T47D (cell line): Measurements from ENCODE around the gene OR8B4.
"Not testable (repeated sequence)": the region's sequence is repeated elsewhere in the genome, so short reads cannot be mapped to it uniquely, and the experiment has no call there.

Experiments used
- DNase-seq, 2 experiments: peaks; one replicate each; pipeline versions ENCODE4 v3.0.0 to v3.0.0-alpha.2; 2011 to 2012; ENCODE audit warnings: low read depth in 1 of 2, low spot score in 1 of 2
- JUND ChIP-seq: IDR thresholded peaks from 2 replicates; pipeline ENCODE4 v1.6.1; 2012; ENCODE audit warnings: low read depth
- in situ Hi-C: cut with HindIII; loops from 2 replicates; pipeline ENCODE4 v1.10.0; 2016; ENCODE audit warnings: low sequenced_read_pairs, low pct_unique_long_range_greater_than_20kb

Gene OR8B4

GRCh38 chr11:124442847-124443246 is 18.2 kb upstream of the OR8B4 start:
- in situ Hi-C loops: no loop called here
- DNase-seq: no peak
- TF ChIP-seq JUND: no peak

GRCh38 chr11:124442442-124442841 is 17.8 kb upstream of the OR8B4 start:
- DNase-seq: no peak
- in situ Hi-C loops: no loop called here
- TF ChIP-seq JUND: no peak

DNA sequence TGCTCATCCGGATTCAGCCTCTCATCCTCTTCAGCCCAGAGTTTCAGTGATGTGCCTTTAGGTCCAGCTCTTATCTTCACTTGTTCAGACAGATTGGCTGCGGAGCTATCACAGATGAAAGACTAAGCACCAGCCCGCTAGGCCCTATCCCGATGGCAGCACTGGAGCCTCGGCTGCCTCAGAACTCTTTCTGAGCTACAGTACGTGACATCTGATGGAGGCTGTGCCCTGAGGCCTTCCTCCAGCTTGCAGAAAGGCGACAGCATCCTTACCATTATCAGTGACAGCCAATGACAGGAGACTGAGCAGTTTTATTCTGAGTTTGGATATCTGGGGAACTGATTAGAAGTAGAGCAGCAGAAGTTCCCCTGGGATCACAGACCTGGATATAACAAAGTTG is 16.8 kb upstream of the OR8B4 start:
- in situ Hi-C loops: no loop called here
- DNase-seq: no peak
- no peak for TF ChIP-seq JUND

- TF ChIP-seq JUND: no peak
- no peak for DNase-seq
- in situ Hi-C loops: no loop called here
Measured at GRCh38 chr11:124441081-124441480, 16.4 kb upstream of the OR8B4 start.

DNA sequence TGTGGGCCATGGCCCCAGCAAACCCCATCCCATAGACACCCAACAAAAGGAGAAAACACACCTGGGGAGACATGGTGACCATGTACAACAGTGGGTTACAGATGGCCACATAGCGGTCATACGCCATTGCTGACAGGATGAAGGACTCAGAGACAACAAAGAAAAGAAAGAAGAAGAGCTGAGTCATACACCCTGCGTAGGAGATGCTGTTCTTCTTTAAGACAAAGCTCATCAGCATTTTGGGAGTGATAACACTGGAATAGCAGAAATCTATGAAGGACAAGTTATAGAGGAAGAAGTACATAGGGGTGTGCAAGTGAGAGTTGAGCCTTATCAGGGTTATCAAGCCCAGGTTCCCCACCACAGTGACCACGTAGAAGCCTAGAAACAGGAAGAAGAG is 15.9 kb upstream of the OR8B4 start:
- in situ Hi-C loops: no loop called here

DNA sequence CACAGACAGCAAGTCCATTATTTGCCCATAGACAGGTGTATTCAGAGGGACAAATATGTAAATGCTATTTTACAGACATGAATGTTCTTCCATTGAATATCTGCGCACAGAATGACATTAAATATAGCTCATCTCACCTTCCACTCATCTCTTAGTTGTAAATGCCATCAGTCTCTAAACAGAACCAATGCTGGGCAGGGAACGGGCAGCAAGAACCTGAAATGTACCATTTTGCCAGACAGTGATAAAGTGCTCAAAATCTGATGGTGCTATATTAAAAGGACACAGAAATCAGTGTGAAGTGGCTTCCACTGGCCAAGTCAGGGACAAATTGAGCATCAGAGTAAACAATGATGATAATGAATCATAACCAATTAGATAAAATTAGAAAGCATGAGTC is 10.0 kb upstream of the OR8B4 start:
- TF ChIP-seq JUND: no peak
- in situ Hi-C loops: no loop called here
- no peak for DNase-seq

More for the DNA sequence above, 15.9 kb upstream of the OR8B4 start:
- no peak for TF ChIP-seq JUND
- no peak for DNase-seq

GRCh38 chr11:124429599-124429998 is 4.9 kb upstream of the OR8B4 start:
- in situ Hi-C loops: no loop called here
- DNase-seq: no peak
- no peak for TF ChIP-seq JUND

GRCh38 chr11:124421043-124421442 is 3.6 kb downstream of the OR8B4 start:
- no peak for DNase-seq
- no peak for TF ChIP-seq JUND
- in situ Hi-C loops: no loop called here

DNA sequence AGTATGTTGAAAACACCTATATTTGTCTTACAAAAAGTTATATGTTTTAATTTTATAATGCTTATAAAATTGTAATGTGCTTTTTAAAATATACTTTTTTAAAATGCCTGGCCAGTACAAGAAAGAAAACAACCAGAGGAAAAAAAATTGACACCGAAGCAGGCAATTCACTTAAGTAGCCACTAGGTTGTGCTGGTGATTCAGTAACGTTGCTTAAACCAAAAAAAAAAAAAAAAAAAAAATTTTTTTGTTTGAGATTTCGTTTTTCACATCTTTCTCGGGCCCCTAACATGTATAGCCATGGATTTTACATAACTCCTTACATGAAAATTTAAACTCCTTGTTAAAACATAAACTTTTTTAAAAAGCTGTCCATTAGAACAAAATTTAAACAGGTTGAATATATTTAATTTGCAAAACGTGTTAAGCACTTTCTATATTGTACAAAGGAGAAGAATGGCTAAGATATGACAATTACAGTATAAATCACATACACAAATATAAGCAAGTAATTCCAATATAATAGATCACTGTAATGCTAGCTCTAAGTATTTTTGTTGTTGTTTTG is 9.2 kb downstream of the OR8B4 start:
- TF ChIP-seq JUND: no peak
- in situ Hi-C loops: no loop called here
- DNase-seq: peak; percentile 50 to 66

GRCh38 chr11:124409906-124410305 is 14.8 kb downstream of the OR8B4 start:
- in situ Hi-C loops: no loop called here

DNA sequence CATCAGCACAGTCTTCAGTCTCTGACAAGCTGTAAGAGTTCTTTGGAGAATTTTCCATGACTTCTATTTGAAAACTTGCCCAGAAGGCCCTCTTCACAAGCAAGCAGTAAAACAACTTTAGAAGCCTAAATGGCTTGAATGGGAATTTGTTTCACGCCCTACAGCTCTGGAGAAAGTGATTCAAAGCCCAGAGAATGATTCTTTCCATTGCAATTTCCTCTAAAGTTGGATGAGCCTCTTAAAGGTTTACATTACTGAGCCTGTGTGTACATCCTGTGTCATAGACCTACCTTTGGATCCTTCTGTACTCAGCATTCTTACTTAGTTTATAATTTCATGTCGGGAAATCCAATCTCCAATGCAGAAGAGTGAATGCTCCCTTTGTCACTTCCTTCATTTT is 19.1 kb downstream of the OR8B4 start:
- no peak for DNase-seq
- in situ Hi-C loops: no loop called here
- no peak for TF ChIP-seq JUND

More at GRCh38 chr11:124409906-124410305, 14.8 kb downstream of the OR8B4 start:
- no peak for DNase-seq
- TF ChIP-seq JUND: no peak

DNA sequence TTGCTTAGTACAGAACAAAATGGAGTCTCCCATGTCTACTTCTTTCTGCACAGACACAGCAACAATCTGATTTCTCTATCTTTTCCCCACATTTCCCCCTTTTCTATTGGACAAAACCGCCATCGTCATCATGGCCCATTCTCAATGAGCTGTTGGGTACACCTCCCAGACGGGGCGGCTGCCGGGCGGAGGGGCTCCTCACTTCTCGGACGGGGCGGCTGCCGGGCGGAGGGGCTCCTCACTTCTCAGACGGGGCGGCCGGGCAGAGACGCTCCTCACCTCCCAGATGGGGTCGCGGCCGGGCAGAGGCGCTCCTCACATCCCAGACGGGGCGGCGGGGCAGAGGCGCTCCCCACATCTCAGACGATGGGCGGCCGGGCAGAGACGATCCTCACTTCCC is 21.5 kb downstream of the OR8B4 start:
- in situ Hi-C loops, DNase-seq: not testable (repeated sequence)

- in situ Hi-C loops: no loop called here
- DNase-seq: peak; percentile 67 to 89
- TF ChIP-seq JUND: no peak
Measured at GRCh38 chr11:124402326-124402922, 22.2 kb downstream of the OR8B4 start.

GRCh38 chr11:124398924-124399323 is 25.7 kb downstream of the OR8B4 start, which contains the start of gene OR8B3:
TSS of gene OR8B3 (minus strand) at chr11:124399024. CDS start at chr11:124397351, 1,673 bp downstream.
- in situ Hi-C loops: no loop called here

DNA sequence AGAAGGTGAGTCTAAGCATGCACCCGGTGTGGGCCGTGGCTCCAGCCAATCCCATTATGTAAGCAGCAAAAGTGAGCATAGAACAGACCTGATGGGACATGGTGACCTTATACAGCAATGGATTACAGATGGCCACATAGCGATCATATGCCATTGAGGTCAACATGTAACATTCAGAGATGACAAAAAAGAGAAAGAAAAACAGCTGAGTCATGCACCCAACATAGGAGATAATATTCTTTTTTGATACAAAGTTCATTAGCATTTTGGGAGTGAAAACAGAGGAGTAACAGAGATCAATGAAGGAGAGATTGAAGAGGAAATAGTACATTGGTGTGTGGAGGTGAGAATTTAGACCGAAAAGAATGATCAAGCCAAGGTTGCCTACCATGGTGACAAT is 27.8 kb downstream of the OR8B4 start:
- in situ Hi-C loops, DNase-seq: not testable (repeated sequence)

More at GRCh38 chr11:124398924-124399323, 25.7 kb downstream of the OR8B4 start, which contains the start of gene OR8B3:
- no peak for TF ChIP-seq JUND
- DNase-seq: no peak
